HUES6 (cell line): ENCODE results near the gene TMOD3.

Experiments used
- H3K27ac ChIP-seq: 2 replicates; pipeline ENCODE4 v1.7.0; 2013; ENCODE audit warnings: low read depth, mild to moderate bottlenecking, low read length, inconsistent platforms
- H3K27me3 ChIP-seq: 2 replicates; pipeline ENCODE4 v1.6.1; 2013; ENCODE audit warnings: low read length; ENCODE audit not compliant: control insufficient read depth, insufficient read depth
- H3K36me3 ChIP-seq: 2 replicates; pipeline ENCODE4 v1.6.1; 2013; ENCODE audit warnings: low read length; ENCODE audit not compliant: control insufficient read depth, insufficient read depth
- H3K4me1 ChIP-seq: 2 replicates; pipeline ENCODE4 v1.6.1; 2013; ENCODE audit warnings: low read length; ENCODE audit not compliant: control insufficient read depth, insufficient read depth
- H3K4me3 ChIP-seq: 2 replicates; pipeline ENCODE4 v1.5.1; 2013; ENCODE audit warnings: low read depth, low read length
- H3K9ac ChIP-seq: one replicate; pipeline ENCODE4 v1.6.1; 2013; ENCODE audit warnings: mild to moderate bottlenecking, low read length
- H3K9me3 ChIP-seq: 2 replicates; pipeline ENCODE4 v1.6.1; 2013; ENCODE audit warnings: low read depth, low read length; ENCODE audit not compliant: control insufficient read depth, insufficient read depth

The TMOD3 gene

GRCh38 chr15:51846066-51846462 is 16.6 kb downstream of the TMOD3 start:
- H3K9me3 ChIP-seq = no peaks in the 10 kb centered on the region
- no peak overlapping the region for H3K9ac ChIP-seq
- H3K4me1 ChIP-seq = peaks cover 33% of the 10 kb centered on the region
- no peak overlapping the region for H3K27ac ChIP-seq
- H3K36me3 ChIP-seq = no peaks in the 10 kb centered on the region
- no peaks in the 10 kb centered on the region for H3K27me3 ChIP-seq
- no peak overlapping the region for H3K4me3 ChIP-seq

GRCh38 chr15:51846463-51847230 is 17.2 kb downstream of the TMOD3 start:
- no peaks in the 10 kb centered on the region for H3K27me3 ChIP-seq
- H3K27ac ChIP-seq = no peak overlapping the region
- no peaks in the 10 kb centered on the region for H3K9me3 ChIP-seq
- H3K4me3 ChIP-seq = no peak overlapping the region
- no peaks in the 10 kb centered on the region for H3K36me3 ChIP-seq
- H3K9ac ChIP-seq = no peak overlapping the region
- H3K4me1 ChIP-seq = peaks cover 33% of the 10 kb centered on the region

GRCh38 chr15:51848811-51849210 is 19.4 kb downstream of the TMOD3 start:
- peaks cover 20% of the 10 kb centered on the region for H3K4me1 ChIP-seq
- H3K27ac ChIP-seq = no peak overlapping the region
- no peak overlapping the region for H3K4me3 ChIP-seq
- H3K9me3 ChIP-seq = no peaks in the 10 kb centered on the region
- no peaks in the 10 kb centered on the region for H3K36me3 ChIP-seq
- no peaks in the 10 kb centered on the region for H3K27me3 ChIP-seq
- no peak overlapping the region for H3K9ac ChIP-seq

- no peaks in the 10 kb centered on the region for H3K27me3 ChIP-seq
- H3K27ac ChIP-seq = no peak overlapping the region
- H3K9ac ChIP-seq = no peak overlapping the region
- peaks cover 25% of the 10 kb centered on the region for H3K4me1 ChIP-seq
- no peaks in the 10 kb centered on the region for H3K36me3 ChIP-seq
- no peaks in the 10 kb centered on the region for H3K9me3 ChIP-seq
- H3K4me3 ChIP-seq = no peak overlapping the region
Observed at GRCh38 chr15:51849860-51850259, 20.4 kb downstream of the TMOD3 start.

- Histone ChIP-seq H3K27me3 (no peaks in the 10 kb centered on the region), H3K9me3 (no peaks in the 10 kb centered on the region), H3K27ac (no peak overlapping the region), H3K9ac (no peak overlapping the region), H3K4me3 (no peak overlapping the region), H3K4me1 (peaks cover 38% of the 10 kb centered on the region), H3K36me3 (no peaks in the 10 kb centered on the region)
Observed at GRCh38 chr15:51853998-51854397, 24.5 kb downstream of the TMOD3 start.

GRCh38 chr15:51855612-51856011 is 26.2 kb downstream of the TMOD3 start:
- Histone ChIP-seq H3K36me3 (no peaks in the 10 kb centered on the region), H3K27me3 (no peaks in the 10 kb centered on the region), H3K4me1 (peaks cover 38% of the 10 kb centered on the region), H3K9ac (no peak overlapping the region), H3K9me3 (no peaks in the 10 kb centered on the region), H3K27ac (no peak overlapping the region), H3K4me3 (no peak overlapping the region)

- Histone ChIP-seq H3K4me1 (peaks cover 38% of the 10 kb centered on the region), H3K36me3 (no peaks in the 10 kb centered on the region), H3K4me3 (no peak overlapping the region), H3K27ac (no peak overlapping the region), H3K27me3 (no peaks in the 10 kb centered on the region), H3K9me3 (no peaks in the 10 kb centered on the region), H3K9ac (no peak overlapping the region)
Observed at GRCh38 chr15:51856714-51857380, 27.4 kb downstream of the TMOD3 start.

- no peak overlapping the region for H3K9ac ChIP-seq
- H3K4me3 ChIP-seq = no peak overlapping the region
- no peaks in the 10 kb centered on the region for H3K27me3 ChIP-seq
- no peaks in the 10 kb centered on the region for H3K9me3 ChIP-seq
- H3K4me1 ChIP-seq = peaks cover 16% of the 10 kb centered on the region
- H3K27ac ChIP-seq = no peak overlapping the region
- peaks cover 16% of the 10 kb centered on the region for H3K36me3 ChIP-seq
Observed at GRCh38 chr15:51861557-51862359, 32.3 kb downstream of the TMOD3 start.

GRCh38 chr15:51863131-51863530 is 33.7 kb downstream of the TMOD3 start:
- H3K36me3 ChIP-seq = peaks cover 22% of the 10 kb centered on the region

GRCh38 chr15:51864408-51865056 is 35.1 kb downstream of the TMOD3 start:
- peak overlapping the region; percentile 6 for H3K9ac ChIP-seq
- peaks cover 31% of the 10 kb centered on the region for H3K36me3 ChIP-seq
- no peaks in the 10 kb centered on the region for H3K9me3 ChIP-seq
- no peak overlapping the region for H3K4me3 ChIP-seq
- H3K27ac ChIP-seq = no peak overlapping the region
- H3K4me1 ChIP-seq = peaks cover 13% of the 10 kb centered on the region
- H3K27me3 ChIP-seq = no peaks in the 10 kb centered on the region

More at GRCh38 chr15:51863131-51863530, 33.7 kb downstream of the TMOD3 start:
- Histone ChIP-seq H3K4me1 (peaks cover 13% of the 10 kb centered on the region), H3K27ac (no peak overlapping the region), H3K9me3 (no peaks in the 10 kb centered on the region), H3K4me3 (no peak overlapping the region), H3K9ac (no peak overlapping the region), H3K27me3 (no peaks in the 10 kb centered on the region)
